HG03139 (cell line): ENCODE results near the gene KIF6.

ENCODE experiments used
- ATAC-seq: cut with Tn5 transposase; IDR thresholded peaks from one replicate; pipeline ENCODE4 v1.9.1; 2021; ENCODE audit not compliant: unreplicated experiment

The KIF6 gene

DNA sequence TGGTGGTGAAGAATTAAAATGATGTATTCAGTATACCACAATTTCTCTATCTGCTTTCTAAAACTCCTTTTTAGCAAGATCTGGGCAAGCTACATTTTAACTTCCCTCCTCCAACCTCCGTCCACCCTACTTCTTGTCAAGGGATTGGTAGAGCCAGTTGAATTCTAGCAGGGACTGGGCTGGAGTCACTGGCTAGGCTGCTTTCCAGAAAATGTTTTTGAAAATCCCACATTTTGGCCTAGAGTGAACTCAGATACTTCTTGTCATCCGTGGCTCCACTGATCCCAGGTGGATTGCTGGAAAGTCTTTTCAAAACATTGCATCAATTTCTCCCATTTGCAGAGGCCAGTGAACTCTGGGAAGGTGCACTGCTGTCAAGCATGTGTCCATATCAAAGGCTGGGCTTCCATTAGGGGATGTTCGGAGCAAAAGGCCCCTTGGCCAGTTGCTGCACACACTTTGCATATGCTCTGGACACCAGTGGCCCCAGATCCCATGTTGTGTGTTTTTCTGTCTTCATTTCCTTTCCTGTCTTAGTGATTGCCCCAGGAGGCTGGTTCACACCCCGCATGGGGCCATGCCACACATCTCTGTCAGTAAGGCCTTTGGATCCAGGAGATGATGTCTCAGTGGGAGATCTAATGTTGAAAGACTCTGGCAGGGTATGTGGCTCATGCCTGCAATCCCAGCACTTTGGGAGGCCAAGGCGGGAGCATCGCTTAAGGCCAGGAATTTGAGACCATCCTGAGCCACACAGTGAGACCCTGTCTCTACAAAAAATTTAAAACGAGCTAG, 391.4 kb downstream of the KIF6 start:
- ATAC-seq, result no peak

GRCh38 chr6:39330476-39330875, 394.7 kb downstream of the KIF6 start:
- ATAC-seq, result no peak

GRCh38 chr6:39330057-39330456, 395.2 kb downstream of the KIF6 start:
- ATAC-seq, result peak; percentile 82

DNA sequence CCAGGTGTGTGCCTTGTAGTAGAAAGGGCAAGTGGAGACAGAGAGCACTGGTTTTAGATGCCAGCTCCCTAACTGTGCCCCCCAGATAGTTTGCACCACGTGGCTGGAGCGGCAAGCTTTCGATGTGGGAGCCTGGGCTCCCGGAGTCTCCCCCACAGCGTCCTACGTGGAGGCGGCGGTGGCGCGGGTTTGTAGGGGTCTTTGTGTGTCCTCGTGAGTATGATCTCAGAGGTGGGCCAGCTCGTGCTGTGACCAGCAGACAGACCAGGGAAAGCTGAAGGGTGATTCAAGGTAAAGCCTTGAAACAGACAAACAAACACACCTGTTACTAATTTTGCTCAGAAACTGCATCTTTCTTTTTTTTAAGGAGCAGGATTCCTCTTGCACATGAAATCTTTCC, 397.1 kb downstream of the KIF6 start:
- no peak for ATAC-seq

- ATAC-seq, result no peak
Measured at GRCh38 chr6:39327507-39327906, 397.7 kb downstream of the KIF6 start.

DNA sequence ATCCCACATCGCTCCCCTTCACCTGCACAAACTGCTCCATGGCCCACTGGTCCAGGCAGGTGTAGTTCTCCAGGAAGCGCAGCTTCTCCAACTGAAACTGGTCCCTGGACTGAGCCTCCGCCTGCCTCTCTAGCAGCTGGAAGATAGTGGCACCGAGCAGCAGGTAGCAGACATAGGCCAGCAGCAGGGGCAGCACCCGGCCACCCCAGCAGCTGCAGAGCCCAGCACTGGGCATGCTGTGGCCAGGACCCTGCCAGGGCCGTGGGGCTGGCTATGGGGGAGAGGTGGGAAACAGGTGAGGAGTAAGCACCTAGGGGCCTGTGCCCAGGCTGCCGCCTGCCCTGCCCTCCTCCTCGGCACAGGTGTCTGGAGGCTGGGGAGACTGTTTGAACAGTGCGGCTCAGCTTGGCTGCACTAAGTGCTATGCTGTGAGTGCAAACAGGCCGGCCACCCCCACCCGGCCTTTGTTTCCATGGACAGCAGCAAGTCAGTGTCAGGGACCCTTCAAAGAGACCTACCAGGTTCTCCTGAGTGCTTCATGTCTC, 402.8 kb downstream of the KIF6 start, which contains the start of gene KCNK16:
TSS of gene KCNK16 (minus strand) at position 397 of the 545 bp plus-strand sequence. CDS start at position 235, 162 bp downstream.
- ATAC-seq, result no peak

- ATAC-seq, result no peak
Measured at GRCh38 chr6:39321761-39322160, 403.4 kb downstream of the KIF6 start.

DNA sequence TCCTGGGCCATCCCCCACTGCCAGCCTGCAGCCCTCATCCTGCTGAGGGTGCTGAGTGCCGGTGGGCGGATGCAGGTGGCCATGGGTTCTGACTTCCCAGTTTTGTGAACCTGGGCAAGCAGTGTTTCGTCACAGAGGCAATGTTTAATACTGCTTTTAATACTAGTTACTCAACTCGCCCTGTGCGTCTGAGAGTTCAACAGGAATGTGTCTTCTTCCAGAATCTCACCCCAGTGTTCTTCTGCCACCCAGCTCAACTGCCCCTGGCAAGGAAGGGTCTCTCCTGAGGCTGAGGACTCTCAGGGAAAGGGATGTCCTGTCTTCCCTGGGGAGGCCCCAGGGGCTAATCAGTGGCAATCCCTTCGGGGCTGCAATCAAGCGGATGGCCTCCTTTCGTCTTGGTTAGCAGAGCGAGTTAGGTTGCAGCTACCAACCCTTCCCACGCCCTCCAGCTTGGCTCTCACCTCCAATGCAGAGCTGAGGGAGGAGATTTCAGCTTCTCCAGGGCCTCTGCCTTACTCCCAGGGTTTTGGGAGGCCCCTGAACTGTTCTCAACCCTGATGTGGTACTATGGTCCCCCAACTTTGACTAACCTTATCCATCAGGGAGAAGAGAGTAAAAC, 404.7 kb downstream of the KIF6 start:
- no peak for ATAC-seq

GRCh38 chr6:39319621-39320362, 405.4 kb downstream of the KIF6 start:
- no peak for ATAC-seq

DNA sequence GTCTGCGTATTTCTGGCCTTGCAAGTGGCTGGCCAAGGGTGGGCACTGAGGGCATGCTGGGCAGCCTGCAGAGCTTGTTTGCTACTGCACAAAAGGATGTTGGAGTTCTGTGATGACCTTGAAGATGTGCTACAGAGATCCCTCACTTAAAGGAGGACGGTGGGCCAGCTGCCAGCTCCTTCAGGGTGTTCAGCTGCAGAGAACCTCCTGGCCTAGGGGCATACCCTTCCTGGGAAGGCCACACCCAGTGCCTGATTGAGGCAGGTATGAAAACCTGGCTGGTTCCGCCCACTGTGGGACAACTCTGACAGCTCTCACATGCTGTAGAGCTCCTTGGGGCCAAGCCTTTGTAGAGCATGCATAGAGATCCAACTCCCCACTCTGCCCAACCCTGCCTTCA, 408.0 kb downstream of the KIF6 start:
- ATAC-seq, result no peak

- ATAC-seq, result no peak
Measured at GRCh38 chr6:39314273-39314795, 410.9 kb downstream of the KIF6 start, which contains the start of gene KCNK17. Gene KCNK17, minus strand, starts transcription at chr6:39314419. Its CDS starts 99 bp downstream, at chr6:39314320.

DNA sequence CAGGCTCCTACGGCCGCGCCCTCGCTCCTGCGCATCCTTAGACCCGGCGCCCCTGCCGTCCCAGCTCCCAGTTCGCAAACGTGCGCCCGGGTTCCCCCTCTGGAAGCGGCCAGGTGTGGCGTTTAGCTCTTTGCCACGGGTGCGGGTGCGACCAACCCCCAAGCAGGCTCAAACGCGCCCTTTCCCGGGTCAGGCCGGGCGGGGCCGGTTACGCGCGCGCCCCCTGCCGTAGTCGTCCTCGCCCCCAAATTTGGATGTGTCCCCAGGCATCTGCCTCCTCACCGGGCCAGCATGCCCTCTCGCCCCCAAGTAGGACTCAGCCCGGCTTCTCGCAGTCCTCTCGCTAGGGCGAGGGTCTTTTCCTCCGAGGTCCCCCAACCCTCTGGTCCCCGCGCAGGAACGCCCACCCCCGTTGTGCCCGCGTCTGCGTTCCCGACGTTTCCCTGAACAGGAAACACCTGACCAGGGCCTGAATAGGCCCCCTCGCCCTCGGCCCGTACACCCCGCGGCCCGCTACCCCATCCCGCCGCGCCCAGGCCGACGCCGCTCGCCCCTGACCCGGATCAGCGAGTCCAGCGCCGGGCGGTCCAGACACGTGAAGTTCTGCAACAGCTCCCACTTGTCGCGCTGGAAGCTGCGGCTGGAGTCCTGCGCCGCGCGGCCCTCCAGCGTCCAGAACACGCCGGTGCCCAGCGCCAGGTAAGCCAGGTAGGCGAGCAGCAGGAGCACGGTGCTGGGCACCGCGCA, 411.5 kb downstream of the KIF6 start:
- no peak for ATAC-seq

DNA sequence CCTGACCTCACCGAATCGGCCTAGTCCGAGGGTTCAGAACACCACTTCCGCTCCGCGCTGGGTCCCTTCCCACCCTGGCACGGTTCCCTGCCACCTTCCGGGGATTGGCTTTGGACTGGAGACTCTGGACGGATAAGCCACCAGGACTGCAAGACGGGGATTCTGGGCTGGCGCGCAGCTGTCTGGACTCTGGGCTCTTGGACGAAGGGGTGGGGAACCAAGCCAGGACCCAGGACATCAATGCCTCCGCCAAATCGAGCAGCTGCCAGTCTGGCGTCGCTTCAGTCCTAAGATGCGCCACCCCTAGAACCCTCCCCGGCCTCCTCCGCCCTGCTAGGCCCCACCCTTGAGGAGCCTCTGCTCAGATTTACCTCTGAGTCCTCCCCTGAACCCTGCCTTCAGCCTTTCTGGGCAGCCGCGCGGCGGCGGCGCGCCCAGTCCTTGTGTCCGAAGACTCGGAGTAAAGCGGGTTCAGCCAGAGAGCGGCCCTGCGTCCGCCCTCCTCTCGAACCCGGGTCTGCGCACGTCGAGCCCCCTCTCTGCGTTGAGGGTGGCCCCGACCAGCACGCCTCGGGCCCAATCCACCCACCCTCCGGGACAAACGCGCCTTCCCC, 412.2 kb downstream of the KIF6 start:
- no peak for ATAC-seq

GRCh38 chr6:39310542-39310941, 414.7 kb downstream of the KIF6 start:
- no peak for ATAC-seq

DNA sequence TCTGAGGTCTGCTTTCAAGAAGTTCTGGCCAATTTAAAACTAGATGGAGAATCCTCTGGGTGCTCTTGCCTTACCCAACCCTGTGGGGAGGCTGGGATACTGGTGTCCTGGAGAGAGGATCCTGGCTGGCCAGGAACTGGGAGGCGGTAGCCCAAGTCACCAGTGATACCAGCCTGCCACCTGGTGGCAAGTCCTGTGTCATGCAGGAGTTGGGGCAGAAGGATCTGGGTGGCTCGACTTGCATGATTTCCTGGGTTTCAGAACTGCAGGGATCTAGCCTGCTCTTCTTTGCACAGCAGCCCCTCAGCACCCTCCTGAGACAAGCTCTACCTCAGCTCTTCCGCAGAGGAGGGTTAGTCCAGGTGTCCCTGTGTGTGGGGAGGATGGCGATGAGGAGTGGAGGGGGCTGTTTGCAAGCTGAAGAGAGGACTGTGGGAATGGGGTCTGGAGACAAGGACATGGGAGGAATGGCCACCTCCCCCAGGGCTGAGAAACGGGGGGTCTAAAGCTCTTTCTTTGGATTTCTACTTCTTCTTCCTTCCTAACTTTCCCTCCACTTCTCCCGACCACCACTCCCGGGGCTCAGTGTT, 415.2 kb downstream of the KIF6 start:
- no peak for ATAC-seq

GRCh38 chr6:39307462-39307861, 417.7 kb downstream of the KIF6 start:
- no peak for ATAC-seq

GRCh38 chr6:39304951-39305350, 420.3 kb downstream of the KIF6 start:
- ATAC-seq, result no peak

- no peak for ATAC-seq
Measured at GRCh38 chr6:39303425-39304153, 421.6 kb downstream of the KIF6 start.
